ENCODE results near the gene PPP2R3A.

Gene PPP2R3A

DNA sequence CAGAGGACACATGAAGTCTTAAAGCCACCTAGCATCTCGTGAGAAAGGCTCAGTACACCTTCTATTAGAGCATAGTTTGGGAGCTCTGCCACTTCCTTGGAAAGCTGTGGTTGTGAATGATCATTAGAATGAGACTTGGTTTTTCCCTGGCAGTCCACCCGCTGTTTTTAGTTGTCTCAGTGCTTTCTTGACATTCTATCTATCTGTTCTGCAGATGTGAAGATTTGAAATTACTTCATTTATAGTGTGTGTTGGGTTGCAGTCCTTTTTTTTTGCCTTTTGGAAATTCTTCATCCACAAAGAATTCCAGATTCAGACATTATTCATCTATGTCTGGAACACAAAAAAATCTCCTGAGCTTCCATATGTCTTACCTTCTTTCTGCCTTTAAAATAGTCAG, 23.7 kb downstream of the PPP2R3A start:
- Mint-ChIP-seq H3K4me3 (no peak overlapping the region), H3K27me3 (peaks cover 6% of the 10 kb centered on the region), H3K36me3 (no peaks in the 10 kb centered on the region), H3K27ac (no peak overlapping the region), H3K4me1 (no peaks in the 10 kb centered on the region), H3K9me3 (no peaks in the 10 kb centered on the region)

DNA sequence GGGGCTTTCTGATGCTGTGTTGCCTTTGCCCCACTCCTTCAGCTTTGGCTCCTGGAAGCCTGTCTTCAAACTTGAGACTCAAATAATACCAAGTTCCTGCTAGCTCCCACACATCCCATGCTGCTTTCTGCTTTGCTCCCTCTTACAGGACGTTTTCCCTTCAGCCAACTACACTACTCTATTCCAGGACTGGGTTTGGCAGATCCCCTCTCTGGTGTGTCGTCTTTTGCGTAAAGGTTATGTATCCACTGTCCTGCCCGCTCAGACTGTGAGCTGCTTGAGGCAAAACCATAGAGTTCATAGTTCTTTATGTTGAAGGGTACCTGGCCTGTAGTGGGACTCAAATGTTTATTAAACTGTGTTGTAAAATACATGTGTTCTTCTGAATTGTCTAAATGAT, 25.4 kb downstream of the PPP2R3A start:
- Mint-ChIP-seq H3K27me3 (peaks cover 6% of the 10 kb centered on the region), H3K36me3 (no peaks in the 10 kb centered on the region), H3K4me3 (no peak overlapping the region), H3K27ac (no peak overlapping the region), H3K4me1 (no peaks in the 10 kb centered on the region), H3K9me3 (no peaks in the 10 kb centered on the region)

DNA sequence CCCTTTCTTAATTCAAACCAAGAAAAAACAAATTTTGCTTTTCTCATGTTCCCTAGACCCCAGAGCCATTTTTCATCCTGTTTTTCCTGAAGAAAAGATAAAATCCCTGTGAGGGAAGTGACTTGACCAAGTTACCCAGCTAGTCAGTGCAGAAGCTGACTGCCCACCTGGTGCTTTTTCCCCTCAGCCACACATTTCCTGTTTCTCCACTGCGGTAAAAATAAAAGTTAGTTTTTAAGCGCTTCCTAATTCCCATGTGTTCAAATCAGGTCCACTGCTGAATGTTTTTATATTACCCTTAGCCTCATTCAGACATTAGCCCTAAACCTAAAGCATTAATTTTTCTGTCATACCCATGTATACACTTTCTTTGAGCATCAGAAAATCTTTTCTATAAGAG, 26.1 kb downstream of the PPP2R3A start:
- Mint-ChIP-seq H3K27me3 (peaks cover 6% of the 10 kb centered on the region), H3K36me3 (no peaks in the 10 kb centered on the region), H3K27ac (no peak overlapping the region), H3K9me3 (no peaks in the 10 kb centered on the region), H3K4me3 (no peak overlapping the region), H3K4me1 (no peaks in the 10 kb centered on the region)

DNA sequence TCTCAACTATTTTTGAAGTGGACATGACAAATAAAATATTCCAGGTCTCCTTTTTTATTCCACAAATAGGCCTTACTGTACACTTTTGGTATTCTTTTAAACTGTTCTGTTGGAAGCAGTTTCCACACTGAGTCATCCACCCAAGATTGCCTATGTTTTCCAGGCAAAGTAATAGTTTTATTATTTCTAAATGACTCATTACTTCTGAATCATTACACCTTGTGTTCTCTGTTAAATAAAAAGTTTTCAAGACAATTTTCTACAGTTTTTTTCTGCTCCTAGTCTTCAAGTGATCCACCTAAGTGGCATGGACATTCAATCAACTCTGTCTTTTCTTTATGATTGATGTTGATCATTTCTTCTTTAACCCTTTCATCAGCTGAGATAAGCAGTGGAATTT, 26.5 kb downstream of the PPP2R3A start:
- no peak overlapping the region for H3K4me3 Mint-ChIP-seq
- no peaks in the 10 kb centered on the region for H3K36me3 Mint-ChIP-seq
- H3K27ac Mint-ChIP-seq = no peak overlapping the region
- H3K9me3 Mint-ChIP-seq = no peaks in the 10 kb centered on the region
- H3K27me3 Mint-ChIP-seq = peaks cover 6% of the 10 kb centered on the region
- no peaks in the 10 kb centered on the region for H3K4me1 Mint-ChIP-seq

DNA sequence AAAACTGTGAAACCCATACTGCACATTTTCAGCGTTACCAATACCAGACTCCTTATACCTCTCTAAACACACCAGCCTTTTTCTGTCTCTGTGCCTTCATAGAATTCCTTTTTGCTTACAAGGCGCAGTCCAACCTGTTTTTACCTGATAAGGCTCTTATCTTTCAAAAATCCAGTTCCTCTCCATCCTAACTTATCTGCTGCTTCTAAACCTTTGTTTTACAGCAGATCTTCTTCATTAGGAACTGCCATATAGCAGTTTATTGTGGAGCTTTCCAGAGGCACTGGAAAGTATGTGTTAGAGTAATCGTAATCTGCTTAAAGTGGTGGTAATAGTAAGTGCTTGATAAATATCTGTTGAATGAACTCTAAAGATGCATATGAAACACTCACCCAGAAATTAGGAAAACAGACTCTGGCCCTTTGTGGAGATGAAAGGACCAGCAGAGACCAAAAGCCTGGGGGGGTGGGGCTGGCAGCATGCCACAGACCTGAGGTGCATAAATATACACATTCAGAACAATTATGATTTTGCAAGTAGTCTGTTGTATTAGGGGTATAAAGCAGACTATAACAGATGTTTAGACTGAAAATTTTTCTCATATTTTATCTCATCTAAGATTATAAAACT, 29.3 kb downstream of the PPP2R3A start:
- Mint-ChIP-seq H3K4me3 (no peak overlapping the region), H3K4me1 (no peaks in the 10 kb centered on the region), H3K36me3 (no peaks in the 10 kb centered on the region), H3K27me3 (peaks cover 5% of the 10 kb centered on the region), H3K27ac (no peak overlapping the region), H3K9me3 (no peaks in the 10 kb centered on the region)

DNA sequence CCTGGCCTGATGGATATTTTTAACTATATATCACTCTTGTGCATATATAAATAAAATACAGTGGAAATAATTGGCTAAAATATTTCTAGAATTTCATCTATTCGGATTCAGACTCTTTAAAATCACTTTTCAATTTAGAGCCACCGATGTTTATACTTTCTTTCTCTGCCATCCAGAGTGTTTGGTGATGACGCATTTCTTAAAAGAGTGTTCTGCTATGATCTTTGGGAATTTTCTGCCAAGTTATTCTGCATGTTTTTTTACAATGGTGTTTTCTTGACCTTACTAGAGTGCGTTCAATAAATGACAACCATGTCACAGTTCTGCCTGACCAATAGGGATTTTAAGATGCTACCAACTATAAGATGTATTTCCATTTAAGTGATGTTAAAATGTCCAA, 30.2 kb downstream of the PPP2R3A start:
- no peaks in the 10 kb centered on the region for H3K36me3 Mint-ChIP-seq
- no peak overlapping the region for H3K27ac Mint-ChIP-seq

DNA sequence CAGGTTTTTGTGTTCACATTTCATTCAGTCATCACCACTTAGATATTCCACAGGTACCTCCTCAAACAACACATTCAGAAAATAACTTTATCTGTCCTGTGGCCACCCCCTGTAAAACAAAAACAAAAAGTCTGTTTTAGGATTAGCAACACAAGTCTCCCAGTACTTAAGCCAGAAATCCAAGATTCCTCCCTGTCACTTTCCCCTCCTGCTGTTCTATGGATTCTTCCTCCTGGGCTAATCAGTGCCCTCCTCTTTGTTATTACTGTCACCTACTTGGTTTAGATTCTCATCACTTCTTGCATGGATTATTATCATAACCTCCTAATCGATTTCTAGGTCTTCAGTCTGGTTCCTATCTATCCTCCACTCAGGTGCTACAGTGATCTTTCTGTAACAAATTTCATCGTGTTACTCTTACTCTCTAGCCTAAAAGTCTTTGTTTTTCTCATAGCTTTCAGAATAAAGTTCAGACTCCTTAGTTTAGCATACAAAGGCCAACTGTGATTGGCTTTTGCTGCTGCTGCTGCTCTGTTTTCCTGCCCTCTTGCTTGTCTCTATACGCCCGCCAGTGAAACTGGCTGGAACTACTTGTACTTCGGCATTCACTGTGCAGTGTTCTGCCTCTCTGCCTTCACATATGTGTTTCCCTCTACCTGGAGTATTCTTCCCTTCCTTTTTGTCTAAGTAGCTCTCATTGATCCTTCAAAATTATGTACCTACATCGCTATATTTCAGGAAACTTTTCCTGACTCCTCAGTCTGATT, 32.2 kb downstream of the PPP2R3A start:
- H3K4me1 Mint-ChIP-seq = no peaks in the 10 kb centered on the region
- peaks cover 6% of the 10 kb centered on the region for H3K27me3 Mint-ChIP-seq
- no peak overlapping the region for H3K27ac Mint-ChIP-seq
- no peaks in the 10 kb centered on the region for H3K36me3 Mint-ChIP-seq
- no peak overlapping the region for H3K4me3 Mint-ChIP-seq
- H3K9me3 Mint-ChIP-seq = peaks cover 3% of the 10 kb centered on the region

More for the DNA sequence above, 30.2 kb downstream of the PPP2R3A start:
- Mint-ChIP-seq H3K27me3 (peaks cover 8% of the 10 kb centered on the region), H3K4me3 (no peak overlapping the region), H3K4me1 (no peaks in the 10 kb centered on the region), H3K9me3 (no peaks in the 10 kb centered on the region)

DNA sequence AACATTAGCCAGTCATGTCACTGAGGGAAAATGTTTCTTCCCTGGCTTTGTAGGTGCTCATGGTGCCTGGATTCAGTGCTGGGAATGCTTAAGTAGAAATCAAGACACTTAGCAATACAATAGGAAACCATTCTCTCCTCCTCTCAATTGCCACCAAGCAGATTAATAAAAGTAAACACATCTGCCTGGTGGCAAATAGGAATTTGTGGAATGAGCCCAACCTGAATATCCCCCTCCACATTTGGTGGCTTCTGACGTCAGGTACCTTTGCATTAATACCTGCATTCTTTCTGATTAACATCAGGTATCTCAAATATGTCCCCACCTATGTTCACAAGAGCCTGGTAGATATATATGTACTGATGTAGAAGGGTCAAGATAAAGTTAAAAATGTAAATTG, 42.7 kb downstream of the PPP2R3A start:
- Mint-ChIP-seq H3K27me3 (peaks cover 8% of the 10 kb centered on the region), H3K9me3 (peaks cover 5% of the 10 kb centered on the region), H3K4me3 (no peak overlapping the region), H3K4me1 (no peaks in the 10 kb centered on the region), H3K27ac (no peak overlapping the region), H3K36me3 (no peaks in the 10 kb centered on the region)

DNA sequence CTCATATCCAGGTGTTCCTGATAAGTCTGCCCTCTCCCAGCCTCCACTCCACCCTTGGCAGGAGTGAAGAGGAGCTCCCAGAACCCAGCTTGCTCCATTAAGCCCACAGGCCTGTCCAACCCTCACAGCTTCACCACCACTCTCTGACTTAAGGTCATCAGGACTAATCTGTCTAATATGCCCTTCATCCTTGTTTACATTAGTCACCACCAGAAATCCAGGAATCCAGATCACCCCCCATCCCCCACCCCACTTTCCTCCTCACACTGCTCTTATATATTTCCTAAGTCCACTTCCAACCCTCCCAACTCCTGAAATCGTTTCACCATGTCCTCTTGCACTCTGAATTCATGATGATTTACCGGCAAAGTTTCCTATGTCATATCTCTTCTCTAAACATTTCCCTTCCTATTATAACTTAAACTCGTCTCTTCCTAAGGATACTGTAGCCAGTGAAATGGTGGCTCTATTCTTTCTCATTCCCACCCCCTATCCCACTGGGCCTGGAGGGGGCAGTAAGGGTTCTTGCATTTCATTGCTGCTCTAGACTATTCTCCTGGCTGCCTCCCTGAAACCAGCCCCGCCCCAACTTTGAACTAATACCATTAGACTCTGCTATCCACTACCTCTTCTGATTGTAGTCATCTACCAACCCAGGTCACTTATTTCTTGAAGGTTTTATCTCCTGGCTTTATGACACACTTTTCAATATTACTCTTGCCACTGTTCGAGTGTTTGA, 43.4 kb downstream of the PPP2R3A start:
- no peaks in the 10 kb centered on the region for H3K9me3 Mint-ChIP-seq
- no peak overlapping the region for H3K27ac Mint-ChIP-seq
- H3K4me1 Mint-ChIP-seq = no peaks in the 10 kb centered on the region
- H3K4me3 Mint-ChIP-seq = no peak overlapping the region
- no peaks in the 10 kb centered on the region for H3K36me3 Mint-ChIP-seq
- peaks cover 8% of the 10 kb centered on the region for H3K27me3 Mint-ChIP-seq

DNA sequence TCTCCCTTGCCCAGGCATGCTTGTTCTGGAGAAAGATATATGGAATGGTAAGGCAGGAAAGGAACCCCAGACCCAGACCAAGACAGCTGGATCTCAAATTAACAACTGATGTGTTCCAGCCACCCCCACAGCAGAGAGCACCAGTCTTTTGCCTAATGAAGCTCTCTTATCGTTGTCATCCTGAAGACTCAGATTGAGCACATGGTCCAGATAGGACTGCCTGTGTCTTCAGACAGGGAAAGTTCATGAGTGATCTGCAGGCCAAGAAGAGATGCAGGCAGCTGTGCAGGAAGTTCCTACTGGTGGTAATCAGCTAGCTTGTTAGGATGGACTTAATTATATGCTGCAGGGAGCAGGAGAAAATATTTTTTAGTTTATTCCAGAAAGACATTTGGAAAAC, 53.3 kb downstream of the PPP2R3A start:
- Mint-ChIP-seq H3K36me3 (no peaks in the 10 kb centered on the region), H3K27me3 (peaks cover 14% of the 10 kb centered on the region), H3K27ac (no peak overlapping the region), H3K9me3 (no peaks in the 10 kb centered on the region), H3K4me3 (no peak overlapping the region), H3K4me1 (no peaks in the 10 kb centered on the region)

DNA sequence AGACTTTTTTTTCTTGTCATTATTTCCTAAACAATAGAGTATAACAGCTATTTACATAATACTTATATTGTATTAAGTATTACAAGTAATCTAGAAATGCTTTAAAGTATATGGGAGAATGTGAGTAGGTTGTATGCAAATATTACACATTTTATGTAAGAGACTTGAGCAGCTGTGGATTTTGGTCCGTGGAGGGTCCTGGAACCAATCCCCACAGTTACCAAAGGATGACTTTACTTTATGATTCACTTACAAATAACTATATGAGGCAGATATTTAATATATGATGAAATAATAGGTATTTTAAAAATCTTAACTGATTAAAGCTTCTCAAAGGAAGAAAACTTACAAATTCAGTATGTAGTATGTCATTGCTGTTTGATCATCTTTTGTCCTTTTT, 56.3 kb downstream of the PPP2R3A start:
- H3K27me3 Mint-ChIP-seq = peaks cover 14% of the 10 kb centered on the region
- no peaks in the 10 kb centered on the region for H3K4me1 Mint-ChIP-seq
- H3K27ac Mint-ChIP-seq = no peak overlapping the region
- H3K9me3 Mint-ChIP-seq = no peaks in the 10 kb centered on the region
- no peak overlapping the region for H3K4me3 Mint-ChIP-seq
- H3K36me3 Mint-ChIP-seq = no peaks in the 10 kb centered on the region

DNA sequence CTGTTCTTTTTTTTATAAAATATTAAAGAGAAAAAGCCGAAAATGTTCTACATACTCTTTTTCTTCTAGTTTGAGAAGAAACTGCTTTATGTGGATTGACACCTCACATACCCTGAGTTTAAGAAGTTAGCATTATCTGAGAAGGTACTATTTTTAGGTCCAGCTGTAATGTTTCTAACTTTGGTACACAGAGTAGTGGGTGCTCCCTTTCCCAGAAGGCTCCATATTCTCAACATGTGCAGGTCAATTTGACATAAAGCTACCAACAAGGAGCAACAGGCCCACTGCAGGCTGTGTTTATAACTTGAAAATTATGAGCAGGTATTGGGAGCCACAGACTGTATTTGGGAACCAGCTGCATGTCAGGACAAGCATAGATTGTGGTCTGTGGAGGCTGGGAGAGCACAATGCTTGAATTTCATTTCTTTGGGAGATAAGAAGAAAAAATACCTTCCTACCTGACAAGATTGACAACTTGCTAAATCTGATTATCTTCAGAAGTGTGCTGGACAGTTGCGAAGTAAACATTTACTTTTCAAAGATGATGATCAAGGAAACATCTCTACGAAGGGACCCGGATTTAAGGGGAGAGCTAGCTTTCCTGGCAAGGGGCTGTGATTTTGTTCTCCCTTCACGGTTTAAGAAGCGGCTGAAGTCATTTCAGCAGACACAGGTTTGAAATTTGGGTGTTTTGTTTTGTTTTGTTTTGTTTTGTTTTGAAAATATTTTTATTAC, 57.2 kb downstream of the PPP2R3A start:
- Mint-ChIP-seq H3K9me3 (no peaks in the 10 kb centered on the region), H3K4me3 (no peak overlapping the region), H3K27ac (no peak overlapping the region), H3K4me1 (no peaks in the 10 kb centered on the region), H3K36me3 (no peaks in the 10 kb centered on the region), H3K27me3 (peaks cover 15% of the 10 kb centered on the region)

DNA sequence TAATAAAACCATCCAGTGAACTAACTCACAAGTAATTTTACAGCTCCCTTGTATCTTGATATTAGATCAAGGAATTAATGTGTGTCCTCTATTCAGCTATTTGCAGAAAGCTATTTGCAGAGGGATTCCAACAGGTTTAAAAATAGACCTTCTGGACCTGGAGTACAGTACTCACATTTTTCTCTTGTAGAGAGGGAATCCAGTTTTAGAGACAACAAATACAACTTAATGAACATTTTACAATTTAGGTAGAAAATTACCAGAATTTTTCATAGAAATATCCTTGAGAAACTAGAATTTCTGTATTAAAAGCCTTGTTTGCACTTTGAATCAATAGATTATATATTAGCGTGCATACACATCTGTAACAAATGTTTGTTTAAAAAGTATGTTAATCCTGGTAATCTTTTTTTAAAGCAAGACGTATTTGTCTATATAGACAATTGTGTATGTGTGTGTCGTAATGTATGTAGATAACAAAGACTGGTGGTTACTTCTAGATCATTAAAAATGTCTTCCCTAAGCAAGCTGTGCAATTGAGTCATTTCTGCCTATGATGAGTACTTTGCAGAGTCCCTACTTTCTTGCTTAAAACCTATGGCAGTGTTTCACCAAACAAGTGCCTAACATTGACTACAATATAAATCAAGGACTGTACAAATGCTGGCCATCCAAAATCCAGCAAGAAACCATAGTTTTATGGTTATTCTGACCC, 57.9 kb downstream of the PPP2R3A start:
- Mint-ChIP-seq H3K27ac (no peak overlapping the region), H3K9me3 (no peaks in the 10 kb centered on the region), H3K4me3 (no peak overlapping the region), H3K27me3 (peaks cover 17% of the 10 kb centered on the region), H3K4me1 (no peaks in the 10 kb centered on the region), H3K36me3 (no peaks in the 10 kb centered on the region)

DNA sequence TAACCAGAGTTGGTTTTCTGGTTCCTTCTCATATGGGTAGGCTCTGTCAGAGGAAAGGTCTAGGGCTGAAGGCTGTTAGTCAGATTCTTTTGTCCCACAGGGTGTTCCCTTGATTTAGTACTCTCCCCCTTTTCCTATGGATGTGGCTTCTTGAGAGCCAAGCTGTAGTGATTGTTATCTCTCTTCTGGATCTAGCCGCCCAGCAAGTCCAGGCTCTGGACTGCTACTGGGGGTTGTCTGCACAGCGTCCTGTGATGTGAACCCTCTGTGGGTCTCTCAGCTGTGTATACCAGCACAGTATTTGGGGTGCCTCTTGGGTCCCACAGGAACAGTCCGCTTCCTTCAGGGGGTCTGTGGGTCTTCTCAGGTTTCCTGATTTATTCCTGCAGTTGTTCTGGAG, 70.8 kb downstream of the PPP2R3A start:
- Mint-ChIP-seq H3K36me3 (no peaks in the 10 kb centered on the region), H3K27ac (no peak overlapping the region), H3K4me1 (no peaks in the 10 kb centered on the region), H3K4me3 (no peak overlapping the region), H3K27me3 (peaks cover 13% of the 10 kb centered on the region), H3K9me3 (peaks cover 6% of the 10 kb centered on the region)

DNA sequence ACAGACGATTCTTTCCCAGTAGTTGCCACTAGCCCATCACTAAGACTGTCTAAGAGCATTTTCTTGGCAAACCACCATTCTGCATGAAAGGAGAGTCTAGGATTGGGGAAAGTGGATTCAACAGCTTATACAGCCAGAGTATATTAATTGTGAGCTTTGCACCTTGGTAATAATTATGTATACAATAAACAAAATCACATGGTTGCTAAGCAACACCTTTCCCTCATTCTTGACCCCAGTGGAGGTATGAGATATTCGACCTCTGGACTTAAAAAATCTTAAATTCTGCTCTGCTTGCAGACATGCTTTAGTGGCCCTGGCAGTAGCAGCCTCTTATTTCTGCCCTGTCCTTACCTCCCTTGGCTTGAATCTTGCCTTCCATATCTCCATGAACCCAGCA, 73.1 kb downstream of the PPP2R3A start:
- Mint-ChIP-seq H3K27me3 (peaks cover 20% of the 10 kb centered on the region), H3K9me3 (peaks cover 2% of the 10 kb centered on the region), H3K4me3 (no peak overlapping the region), H3K36me3 (no peaks in the 10 kb centered on the region), H3K4me1 (no peaks in the 10 kb centered on the region), H3K27ac (no peak overlapping the region)
